Measurements from ENCODE around the gene ANKS1B. TPM values are rescaled to one million over a fixed set of nuclear protein-coding genes. Genes with fewer than 3 reads are reported as not detected.
A peak's percentile ranks its signal among the peaks of the same experiment; 100 is the strongest.

The ANKS1B gene
- total and polyA plus RNA-seq, 4 experiments from 2014 or later = 0.28 to 0.55 TPM; not detected in 2

- ChIA-PET POLR2A (ENCODE audit: partially characterized antibody) (no interaction called here), CTCF (ENCODE audit: partially characterized antibody) (no interaction called here)
- no peaks in the 10 kb centered on the region for H3K4me1 ChIP-seq (ENCODE audit: insufficient read depth, low read length)
- Mint-ChIP-seq H3K27ac (no peak overlapping the region), H3K27me3 (no peaks in the 10 kb centered on the region), H3K4me3 (no peak overlapping the region), H3K9me3 (peaks cover 0 to 9% (median 2%) of the 10 kb centered on the region in 8 donors), H3K36me3 (no peaks in the 10 kb centered on the region), H3K4me1 (no peaks in the 10 kb centered on the region)
- no peak for DNase-seq
- H3K9me3 ChIP-seq (ENCODE audit: control insufficient read depth in 1 of 2, low read length in 2 of 2) = no peaks in the 10 kb centered on the region
- H3K27me3 ChIP-seq (ENCODE audit: insufficient read depth, low read length) = no peaks in the 10 kb centered on the region
- H3K4me3 ChIP-seq (ENCODE audit: low read length in 2 of 2) = no peak overlapping the region
- no peak overlapping the region for H3K27ac ChIP-seq (ENCODE audit: low read depth, low read length)
- H3K36me3 ChIP-seq (ENCODE audit: insufficient read depth, low read length) = no peaks in the 10 kb centered on the region
- intact Hi-C loops (cut with micrococcal nuclease) = no loop called here
Measured at GRCh38 chr12:99381992-99382391, 602.7 kb downstream of the ANKS1B start.

- no peak overlapping the region for H3K27ac ChIP-seq (ENCODE audit: low read depth, low read length)
- H3K4me1 Mint-ChIP-seq = no peaks in the 10 kb centered on the region
- no peaks in the 10 kb centered on the region for H3K27me3 ChIP-seq (ENCODE audit: insufficient read depth, low read length)
- peak overlapping the region in 1 of 7 donors; percentile 77 for H3K27ac Mint-ChIP-seq
- no peak overlapping the region for H3K4me3 Mint-ChIP-seq
- DNase-seq = no peak
- H3K36me3 Mint-ChIP-seq = no peaks in the 10 kb centered on the region
- no peaks in the 10 kb centered on the region for H3K4me1 ChIP-seq (ENCODE audit: insufficient read depth, low read length)
- ChIA-PET POLR2A (ENCODE audit: partially characterized antibody) (no interaction called here), CTCF (ENCODE audit: partially characterized antibody) (no interaction called here)
- intact Hi-C loops (cut with micrococcal nuclease) = no loop called here
- no peaks in the 10 kb centered on the region for H3K9me3 ChIP-seq (ENCODE audit: control insufficient read depth in 1 of 2, low read length in 2 of 2)
- H3K4me3 ChIP-seq (ENCODE audit: low read length in 2 of 2) = no peak overlapping the region
- H3K9me3 Mint-ChIP-seq = peaks cover 0 to 9% (median 2%) of the 10 kb centered on the region in 8 donors
- H3K27me3 Mint-ChIP-seq = no peaks in the 10 kb centered on the region
- H3K36me3 ChIP-seq (ENCODE audit: insufficient read depth, low read length) = no peaks in the 10 kb centered on the region
Measured at GRCh38 chr12:99380701-99381100, 604.0 kb downstream of the ANKS1B start.

DNA sequence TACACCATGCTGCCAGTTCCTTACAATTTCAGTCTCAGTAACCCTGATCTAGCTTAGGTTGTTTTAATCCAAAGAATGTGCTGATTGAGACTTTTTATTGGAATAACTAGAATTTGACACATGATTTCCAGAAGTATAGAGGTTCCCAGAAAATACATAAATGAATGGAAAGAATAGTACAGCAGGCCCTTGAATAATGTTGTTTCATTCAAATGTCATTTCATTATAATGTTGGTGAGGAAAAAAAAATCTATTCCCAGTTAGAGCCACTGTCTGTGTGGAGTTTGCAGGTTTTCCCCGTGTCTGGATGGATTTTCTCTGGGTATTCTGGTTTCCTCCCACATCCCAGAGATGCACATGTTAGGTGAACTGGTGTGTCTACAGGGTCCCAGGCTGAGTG is 610.7 kb downstream of the ANKS1B start:
- H3K4me1 ChIP-seq (ENCODE audit: insufficient read depth, low read length) = no peaks in the 10 kb centered on the region
- peaks cover 0 to 12% (median 0%) of the 10 kb centered on the region in 8 donors for H3K9me3 Mint-ChIP-seq
- no peaks in the 10 kb centered on the region for H3K27me3 ChIP-seq (ENCODE audit: insufficient read depth, low read length)
- intact Hi-C loops (cut with micrococcal nuclease) = no loop called here
- no peak overlapping the region for H3K4me3 ChIP-seq (ENCODE audit: low read length in 2 of 2)
- no peaks in the 10 kb centered on the region for H3K36me3 Mint-ChIP-seq
- H3K27me3 Mint-ChIP-seq = no peaks in the 10 kb centered on the region
- no peaks in the 10 kb centered on the region for H3K36me3 ChIP-seq (ENCODE audit: insufficient read depth, low read length)
- H3K27ac ChIP-seq (ENCODE audit: low read depth, low read length) = no peak overlapping the region
- no peak for DNase-seq
- CTCF ChIA-PET (ENCODE audit: partially characterized antibody) = interaction anchor here (1.1 kb wide), 1 partner anchor 9 kb away, joined by 3 read pairs; no protein-coding TSS in a partner anchor
- POLR2A ChIA-PET (ENCODE audit: partially characterized antibody) = no interaction called here
- H3K9me3 ChIP-seq (ENCODE audit: control insufficient read depth in 1 of 2, low read length in 2 of 2) = no peaks in the 10 kb centered on the region
- H3K27ac Mint-ChIP-seq = no peak overlapping the region
- no peaks in the 10 kb centered on the region for H3K4me1 Mint-ChIP-seq
- H3K4me3 Mint-ChIP-seq = no peak overlapping the region

DNA sequence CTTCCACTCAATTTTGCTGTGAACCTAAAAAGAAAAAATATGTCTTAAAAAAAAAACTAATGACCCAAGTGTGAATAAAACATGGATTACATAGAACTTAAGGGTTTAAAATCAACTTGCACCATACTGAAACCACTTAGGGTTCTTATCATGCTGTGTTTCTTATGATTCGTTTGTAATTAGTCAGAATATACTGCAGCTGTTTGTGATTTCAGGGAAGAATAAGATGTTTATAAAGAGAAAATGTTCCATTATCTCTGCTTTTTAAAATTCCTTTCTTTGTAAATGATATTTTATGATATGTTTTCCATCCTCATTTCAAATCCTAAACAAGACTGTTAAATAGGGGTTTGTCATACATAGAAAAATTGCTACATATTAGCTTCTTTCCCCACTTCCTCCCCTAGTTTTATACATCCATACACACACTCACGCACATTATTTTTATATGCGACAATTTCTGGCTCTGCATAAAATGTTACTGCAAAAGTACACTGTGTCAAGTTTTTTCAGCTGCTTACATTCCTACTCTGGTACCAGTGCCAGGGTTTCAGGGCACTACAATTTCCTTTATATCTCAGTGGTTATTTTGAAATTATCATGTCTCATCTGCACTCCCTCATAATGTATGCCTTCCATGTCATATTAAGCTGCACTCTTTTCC is 612.3 kb downstream of the ANKS1B start:
- ChIA-PET POLR2A (ENCODE audit: partially characterized antibody) (no interaction called here), CTCF (ENCODE audit: partially characterized antibody) (no interaction called here)
- no peaks in the 10 kb centered on the region for H3K4me1 Mint-ChIP-seq
- no peak overlapping the region for H3K27ac ChIP-seq (ENCODE audit: low read depth, low read length)
- H3K4me1 ChIP-seq (ENCODE audit: insufficient read depth, low read length) = no peaks in the 10 kb centered on the region
- H3K9me3 ChIP-seq (ENCODE audit: control insufficient read depth in 1 of 2, low read length in 2 of 2) = no peaks in the 10 kb centered on the region
- H3K27ac Mint-ChIP-seq = no peak overlapping the region
- H3K36me3 Mint-ChIP-seq = no peaks in the 10 kb centered on the region
- H3K27me3 Mint-ChIP-seq = no peaks in the 10 kb centered on the region
- H3K4me3 ChIP-seq (ENCODE audit: low read length in 2 of 2) = no peak overlapping the region
- no peaks in the 10 kb centered on the region for H3K36me3 ChIP-seq (ENCODE audit: insufficient read depth, low read length)
- H3K4me3 Mint-ChIP-seq = no peak overlapping the region
- H3K27me3 ChIP-seq (ENCODE audit: insufficient read depth, low read length) = no peaks in the 10 kb centered on the region
- intact Hi-C loops (cut with micrococcal nuclease) = no loop called here
- DNase-seq = no peak
- peaks cover 0 to 11% (median 0%) of the 10 kb centered on the region in 8 donors for H3K9me3 Mint-ChIP-seq

DNA sequence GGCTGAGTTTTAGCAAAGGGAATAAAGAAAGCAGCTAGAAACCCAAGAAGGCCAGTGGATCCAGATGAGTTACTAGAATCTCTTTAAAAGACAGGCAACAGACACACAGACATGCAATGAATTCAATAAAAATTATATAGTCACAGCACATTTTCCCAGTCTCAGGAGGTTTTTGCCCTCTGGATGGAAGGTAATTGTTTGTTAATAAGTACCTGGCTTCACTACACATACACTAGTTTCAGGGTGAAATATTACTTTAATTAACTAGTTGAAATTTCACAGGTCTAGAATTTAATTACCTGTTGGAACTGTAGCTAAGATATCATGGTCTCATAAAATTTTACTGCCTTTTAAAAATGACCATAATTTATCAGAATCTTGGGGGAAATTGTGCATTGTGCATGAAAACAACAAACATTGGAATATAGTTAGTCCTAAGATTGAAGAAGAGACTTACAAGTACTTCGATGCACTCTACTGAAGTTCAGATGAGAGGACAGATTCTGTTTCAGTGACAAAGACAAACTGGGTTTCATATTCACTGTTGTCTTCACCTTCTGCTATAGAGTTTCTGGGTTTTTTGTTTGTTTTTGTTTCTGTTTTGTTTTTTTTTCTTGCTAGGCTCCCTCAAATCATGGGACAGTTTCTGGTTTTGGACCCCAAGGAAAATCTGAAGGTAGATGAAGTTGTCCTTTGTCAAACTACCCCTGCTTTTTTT is 614.2 kb downstream of the ANKS1B start:
- Mint-ChIP-seq H3K4me1 (no peaks in the 10 kb centered on the region), H3K27me3 (no peaks in the 10 kb centered on the region), H3K4me3 (no peak overlapping the region), H3K36me3 (no peaks in the 10 kb centered on the region), H3K27ac (no peak overlapping the region), H3K9me3 (peaks cover 0 to 14% (median 0%) of the 10 kb centered on the region in 8 donors)
- POLR2A ChIA-PET (ENCODE audit: partially characterized antibody) = no interaction called here
- no peak for DNase-seq
- Histone ChIP-seq H3K4me3 (ENCODE audit: low read length in 2 of 2) (no peak overlapping the region), H3K36me3 (ENCODE audit: insufficient read depth, low read length) (no peaks in the 10 kb centered on the region), H3K27me3 (ENCODE audit: insufficient read depth, low read length) (no peaks in the 10 kb centered on the region), H3K9me3 (ENCODE audit: control insufficient read depth in 1 of 2, low read length in 2 of 2) (no peaks in the 10 kb centered on the region), H3K4me1 (ENCODE audit: insufficient read depth, low read length) (no peaks in the 10 kb centered on the region), H3K27ac (ENCODE audit: low read depth, low read length) (no peak overlapping the region)
- intact Hi-C loops (cut with micrococcal nuclease) = no loop called here
- CTCF ChIA-PET (ENCODE audit: partially characterized antibody) = no interaction called here

DNA sequence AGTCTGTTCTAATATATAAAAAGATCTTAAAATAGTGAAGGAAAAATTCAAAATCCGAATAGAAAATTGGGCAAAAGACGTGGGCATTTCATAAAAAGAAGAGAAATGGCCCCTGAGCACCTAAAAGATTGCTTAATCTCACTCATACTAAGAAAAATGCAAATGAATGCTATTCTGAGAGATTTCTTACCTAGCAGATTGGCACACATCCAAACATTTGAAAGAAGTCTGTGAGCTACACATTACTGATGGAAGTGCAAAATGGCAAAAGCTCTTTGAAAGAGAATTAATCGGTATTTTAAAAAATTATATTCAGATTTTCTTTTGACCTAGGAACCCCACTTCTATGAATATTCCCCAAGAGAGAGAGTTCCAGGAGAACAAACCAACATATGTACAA is 617.6 kb downstream of the ANKS1B start:
- no peak overlapping the region for H3K4me3 ChIP-seq (ENCODE audit: low read length in 2 of 2)
- H3K36me3 Mint-ChIP-seq = no peaks in the 10 kb centered on the region
- H3K4me1 Mint-ChIP-seq = no peaks in the 10 kb centered on the region
- H3K27ac Mint-ChIP-seq = no peak overlapping the region
- no peaks in the 10 kb centered on the region for H3K27me3 ChIP-seq (ENCODE audit: insufficient read depth, low read length)
- no peak overlapping the region for H3K4me3 Mint-ChIP-seq
- no peaks in the 10 kb centered on the region for H3K4me1 ChIP-seq (ENCODE audit: insufficient read depth, low read length)
- POLR2A ChIA-PET (ENCODE audit: partially characterized antibody) = no interaction called here
- DNase-seq = no peak
- no peaks in the 10 kb centered on the region for H3K27me3 Mint-ChIP-seq
- intact Hi-C loops (cut with micrococcal nuclease) = no loop called here
- no peaks in the 10 kb centered on the region for H3K9me3 ChIP-seq (ENCODE audit: control insufficient read depth in 1 of 2, low read length in 2 of 2)
- H3K36me3 ChIP-seq (ENCODE audit: insufficient read depth, low read length) = no peaks in the 10 kb centered on the region
- peaks cover 0 to 8% (median 1%) of the 10 kb centered on the region in 8 donors for H3K9me3 Mint-ChIP-seq
- CTCF ChIA-PET (ENCODE audit: partially characterized antibody) = no interaction called here
- no peak overlapping the region for H3K27ac ChIP-seq (ENCODE audit: low read depth, low read length)

DNA sequence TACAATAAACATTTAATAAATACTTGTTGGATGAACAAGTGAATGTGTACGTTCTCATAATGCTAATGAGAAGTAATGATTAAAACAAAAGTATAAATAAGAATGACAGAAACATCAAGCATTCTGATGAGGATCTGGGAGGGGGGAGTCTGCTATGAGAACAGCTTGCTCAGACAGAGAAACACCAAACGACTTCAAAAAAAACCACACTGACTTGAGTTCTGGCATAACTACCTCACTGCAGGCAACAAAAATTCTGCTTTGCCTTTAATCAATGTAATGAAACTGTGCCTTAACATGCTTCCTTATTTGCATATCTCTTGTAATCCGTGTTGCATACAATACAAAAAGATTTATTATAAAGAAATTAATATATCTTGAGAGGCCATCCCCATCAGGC is 632.5 kb downstream of the ANKS1B start:
- Histone ChIP-seq H3K4me3 (ENCODE audit: low read length in 2 of 2) (no peak overlapping the region), H3K27me3 (ENCODE audit: insufficient read depth, low read length) (no peaks in the 10 kb centered on the region), H3K9me3 (ENCODE audit: control insufficient read depth in 1 of 2, low read length in 2 of 2) (no peaks in the 10 kb centered on the region), H3K4me1 (ENCODE audit: insufficient read depth, low read length) (no peaks in the 10 kb centered on the region), H3K27ac (ENCODE audit: low read depth, low read length) (no peak overlapping the region), H3K36me3 (ENCODE audit: insufficient read depth, low read length) (no peaks in the 10 kb centered on the region)
- Mint-ChIP-seq H3K36me3 (no peaks in the 10 kb centered on the region), H3K4me3 (no peak overlapping the region), H3K9me3 (peaks cover 0 to 10% (median 0%) of the 10 kb centered on the region in 8 donors), H3K27me3 (no peaks in the 10 kb centered on the region), H3K27ac (no peak overlapping the region), H3K4me1 (no peaks in the 10 kb centered on the region)
- no peak for DNase-seq
- ChIA-PET CTCF (ENCODE audit: partially characterized antibody) (no interaction called here), POLR2A (ENCODE audit: partially characterized antibody) (no interaction called here)
- intact Hi-C loops (cut with micrococcal nuclease) = no loop called here

All from CD4-positive, alpha-beta memory T cell (primary cell).